Subcutaneous adipose tissue (tissue), 4 donors: ENCODE measurements around the gene IL9. TPM values are rescaled to one million over a fixed set of nuclear protein-coding genes. Genes with fewer than 3 reads are reported as not detected.

Experiments used
- CTCF ChIP-seq: fragments of 450-650 bp; IDR thresholded peaks from one replicate; pipeline ENCODE4 v1.5.1; 2016; ENCODE audit warnings: low read depth, mild to moderate bottlenecking, control low read depth, antibody characterized with exemption, moderate library complexity
- total RNA-seq, 4 donors: library from RNA; depleted of rRNA; stranded (reverse); fragments of >200 nt; gene quantifications; one replicate each; pipeline ENCODE4 v1.1.0, GENCODE V29; 2016

The IL9 gene
- total RNA-seq, 4 donors from 2014 or later, result not detected

- no peak for TF ChIP-seq CTCF
Measured at GRCh38 chr5:135883441-135883840, 12.2 kb downstream of the IL9 start.

- no peak for TF ChIP-seq CTCF
Measured at GRCh38 chr5:135883026-135883425, 12.6 kb downstream of the IL9 start.

- no peak for TF ChIP-seq CTCF
Measured at GRCh38 chr5:135881819-135882218, 13.8 kb downstream of the IL9 start.

GRCh38 chr5:135881244-135881643 is 14.4 kb downstream of the IL9 start:
- no peak for TF ChIP-seq CTCF

- TF ChIP-seq CTCF, result no peak
Measured at GRCh38 chr5:135880801-135881200, 14.8 kb downstream of the IL9 start.

- no peak for TF ChIP-seq CTCF
Measured at GRCh38 chr5:135880278-135880677, 15.4 kb downstream of the IL9 start.

DNA sequence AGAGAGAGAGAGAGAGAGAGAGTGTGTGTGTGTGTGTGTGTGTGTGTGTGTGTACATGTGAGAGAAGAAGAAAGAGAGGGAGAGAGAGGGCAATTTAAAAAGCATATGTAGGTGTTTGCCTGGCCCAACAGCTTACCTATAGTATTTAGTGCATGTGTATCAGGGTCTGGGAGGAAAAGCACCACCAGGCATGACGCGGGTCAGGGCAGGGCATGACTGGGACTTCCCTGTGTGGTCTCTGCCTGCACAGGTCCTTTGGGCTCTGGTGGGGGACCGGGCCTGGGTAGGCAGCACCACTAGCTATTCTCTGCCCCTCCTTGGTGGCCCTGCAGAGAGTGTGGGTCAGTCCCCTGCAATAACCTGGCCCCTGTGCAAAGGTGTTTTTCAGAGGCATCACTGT is 16.1 kb downstream of the IL9 start:
- TF ChIP-seq CTCF, result no peak
